Choroid plexus epithelial cell (primary cell): ENCODE results near the gene MANBA.
A peak's percentile ranks its signal among the peaks of the same experiment; 100 is the strongest.

Source experiments
- DNase-seq: peaks from one replicate; pipeline ENCODE4 v3.0.0-alpha.2; 2010; ENCODE audit warnings: low read depth
- H3K4me3 ChIP-seq: 2 replicates; pipeline ENCODE4 v1.5.1; 2011; ENCODE audit warnings: low read depth, mild to moderate bottlenecking, control low read depth, low read length, moderate library complexity
- CTCF ChIP-seq: conservative IDR thresholded peaks from 2 replicates; pipeline ENCODE4 v1.5.1; 2011; ENCODE audit warnings: low read depth, mild to moderate bottlenecking, control low read depth, inconsistent platforms, low read length, moderate library complexity

Gene MANBA

GRCh38 chr4:102792361-102792936 lies 31.7 kb upstream of the MANBA start:
- no peak for TF ChIP-seq CTCF
- no peak for DNase-seq
- H3K4me3 ChIP-seq, result no peak overlapping the region

- H3K4me3 ChIP-seq, result no peak overlapping the region
- no peak for DNase-seq
- TF ChIP-seq CTCF, result no peak
Observed at GRCh38 chr4:102791318-102791835, 30.6 kb upstream of the MANBA start.

- no peak for TF ChIP-seq CTCF
- H3K4me3 ChIP-seq, result no peak overlapping the region
- DNase-seq, result peak; percentile 91
Observed at GRCh38 chr4:102789317-102789717, 28.5 kb upstream of the MANBA start.

- DNase-seq, result no peak
- no peak for TF ChIP-seq CTCF
Observed at GRCh38 chr4:102787944-102788343, 27.2 kb upstream of the MANBA start.

GRCh38 chr4:102787096-102787881 lies 26.5 kb upstream of the MANBA start:
- DNase-seq, result peak; percentile 84
- TF ChIP-seq CTCF, result no peak
- H3K4me3 ChIP-seq, result no peak overlapping the region

More at GRCh38 chr4:102787944-102788343, 27.2 kb upstream of the MANBA start:
- no peak overlapping the region for H3K4me3 ChIP-seq

GRCh38 chr4:102786279-102786678 lies 25.5 kb upstream of the MANBA start:
- TF ChIP-seq CTCF, result no peak
- no peak overlapping the region for H3K4me3 ChIP-seq
- no peak for DNase-seq
